Lower leg skin (tissue), 3 donors: ENCODE results near the gene CD200R1L.

Experiments
- CTCF ChIP-seq, 3 donors: fragments of 450-650 bp; IDR thresholded peaks; one replicate each; pipeline ENCODE4 v1.5.1; 2016; ENCODE audit warnings: antibody characterized with exemption in 3 of 3, mild to moderate bottlenecking in 3 of 3, moderate library complexity in 2 of 3
- POLR2A ChIP-seq, 2 donors: fragments of 450-650 bp; IDR thresholded peaks; one replicate each; pipeline ENCODE4 v1.6.1; 2016 to 2017; ENCODE audit warnings: antibody characterized with exemption in 2 of 2, mild to moderate bottlenecking in 1 of 2, moderate library complexity in 1 of 2

- TF ChIP-seq POLR2A (IDR thresholded peaks at IDR 0.05): no peak
- no peak for TF ChIP-seq CTCF (IDR thresholded peaks at IDR 0.05)
Measured at GRCh38 chr3:112856537-112856936, 9.9 kb upstream of the CD200R1L start.
